ENCODE results near the gene CSNK1E. TPM values are rescaled to one million over a fixed set of nuclear protein-coding genes. Genes with fewer than 3 reads are reported as not detected.

CSNK1E gene
- total and polyA plus RNA-seq, 4 donors = 87.2 to 121 (median 112) TPM

- DNase-seq (no peak), ATAC-seq (ENCODE audit: insufficient read depth, low FRiP score) (no peak)
- WGBS, 2 donors = 45 to 61% methylated on average over 13 of the region's 13 CpGs
- Histone ChIP-seq H3K36me3 (ENCODE audit: control insufficient read depth in 4 of 4, insufficient read depth in 4 of 4, low read length in 4 of 4) (peaks cover 0 to 24% (median 5%) of the 10 kb centered on the region in 4 donors), H3K27ac (ENCODE audit: low read depth in 1 of 2, low read length in 1 of 2) (peak overlapping the region in 1 of 2 donors; percentile 34), H3K27me3 (ENCODE audit: control insufficient read depth in 3 of 3, insufficient read depth in 3 of 3, low read length in 2 of 3) (no peaks in the 10 kb centered on the region), H3K4me1 (ENCODE audit: control insufficient read depth in 5 of 5, insufficient read depth in 5 of 5, low read length in 5 of 5) (peaks cover 0 to 11% (median 4%) of the 10 kb centered on the region in 5 donors), H3K9ac (ENCODE audit: insufficient read depth in 1 of 2, low read length in 2 of 2) (no peak overlapping the region), H3K4me3 (no peak overlapping the region), H3K9me3 (ENCODE audit: control insufficient read depth in 4 of 4, insufficient read depth in 3 of 4, low read length in 3 of 4) (no peaks in the 10 kb centered on the region)
- no peak for TF ChIP-seq CTCF (IDR thresholded peaks at IDR 0.05; ENCODE audit: control extremely low read depth, extremely low read depth)
These were observed 66.4 kb downstream of the CSNK1E start for GRCh38 chr22:38250643-38251340.

GRCh38 chr22:38249803-38250642 is 67.2 kb downstream of the CSNK1E start:
- Histone ChIP-seq H3K36me3 (ENCODE audit: control insufficient read depth in 4 of 4, insufficient read depth in 4 of 4, low read length in 4 of 4) (peaks cover 0 to 30% (median 5%) of the 10 kb centered on the region in 4 donors), H3K9me3 (ENCODE audit: control insufficient read depth in 4 of 4, insufficient read depth in 3 of 4, low read length in 3 of 4) (no peaks in the 10 kb centered on the region), H3K27me3 (ENCODE audit: control insufficient read depth in 3 of 3, insufficient read depth in 3 of 3, low read length in 2 of 3) (no peaks in the 10 kb centered on the region), H3K4me1 (ENCODE audit: control insufficient read depth in 5 of 5, insufficient read depth in 5 of 5, low read length in 5 of 5) (peaks cover 0 to 11% (median 4%) of the 10 kb centered on the region in 5 donors), H3K27ac (ENCODE audit: low read depth in 1 of 2, low read length in 1 of 2) (no peak overlapping the region), H3K4me3 (no peak overlapping the region), H3K9ac (ENCODE audit: insufficient read depth in 1 of 2, low read length in 2 of 2) (no peak overlapping the region)
- ATAC-seq (ENCODE audit: insufficient read depth, low FRiP score) = no peak
- WGBS, 2 donors = 91 to 95% methylated on average over 25 of the region's 25 CpGs
- DNase-seq = no peak
- no peak for TF ChIP-seq CTCF (IDR thresholded peaks at IDR 0.05; ENCODE audit: control extremely low read depth, extremely low read depth)

- no peak for ATAC-seq (ENCODE audit: insufficient read depth, low FRiP score)
- H3K27ac ChIP-seq (ENCODE audit: low read depth in 1 of 2, low read length in 1 of 2) = no peak overlapping the region
- no peaks in the 10 kb centered on the region for H3K27me3 ChIP-seq (ENCODE audit: control insufficient read depth in 3 of 3, insufficient read depth in 3 of 3, low read length in 2 of 3)
- no peak for DNase-seq
- H3K9ac ChIP-seq (ENCODE audit: insufficient read depth in 1 of 2, low read length in 2 of 2) = no peak overlapping the region
- H3K4me1 ChIP-seq (ENCODE audit: control insufficient read depth in 5 of 5, insufficient read depth in 5 of 5, low read length in 5 of 5) = peaks cover 0 to 11% (median 4%) of the 10 kb centered on the region in 5 donors
- peaks cover 0 to 35% (median 5%) of the 10 kb centered on the region in 4 donors for H3K36me3 ChIP-seq (ENCODE audit: control insufficient read depth in 4 of 4, insufficient read depth in 4 of 4, low read length in 4 of 4)
- no peaks in the 10 kb centered on the region for H3K9me3 ChIP-seq (ENCODE audit: control insufficient read depth in 4 of 4, insufficient read depth in 3 of 4, low read length in 3 of 4)
- no peak overlapping the region for H3K4me3 ChIP-seq
- no peak for TF ChIP-seq CTCF (IDR thresholded peaks at IDR 0.05; ENCODE audit: control extremely low read depth, extremely low read depth)
- 96% methylated on average over 3 of the region's 3 CpGs for WGBS, 2 donors
These were observed 67.9 kb downstream of the CSNK1E start for GRCh38 chr22:38249301-38249700.
